ENCODE results near the gene SARDH. TPM values are rescaled to one million over a fixed set of nuclear protein-coding genes. Genes with fewer than 3 reads are reported as not detected.
A peak's percentile ranks its signal among the peaks of the same experiment; 100 is the strongest.

SARDH gene
- total RNA-seq, 1 donor from 2014 or later = 0.63 TPM

DNA sequence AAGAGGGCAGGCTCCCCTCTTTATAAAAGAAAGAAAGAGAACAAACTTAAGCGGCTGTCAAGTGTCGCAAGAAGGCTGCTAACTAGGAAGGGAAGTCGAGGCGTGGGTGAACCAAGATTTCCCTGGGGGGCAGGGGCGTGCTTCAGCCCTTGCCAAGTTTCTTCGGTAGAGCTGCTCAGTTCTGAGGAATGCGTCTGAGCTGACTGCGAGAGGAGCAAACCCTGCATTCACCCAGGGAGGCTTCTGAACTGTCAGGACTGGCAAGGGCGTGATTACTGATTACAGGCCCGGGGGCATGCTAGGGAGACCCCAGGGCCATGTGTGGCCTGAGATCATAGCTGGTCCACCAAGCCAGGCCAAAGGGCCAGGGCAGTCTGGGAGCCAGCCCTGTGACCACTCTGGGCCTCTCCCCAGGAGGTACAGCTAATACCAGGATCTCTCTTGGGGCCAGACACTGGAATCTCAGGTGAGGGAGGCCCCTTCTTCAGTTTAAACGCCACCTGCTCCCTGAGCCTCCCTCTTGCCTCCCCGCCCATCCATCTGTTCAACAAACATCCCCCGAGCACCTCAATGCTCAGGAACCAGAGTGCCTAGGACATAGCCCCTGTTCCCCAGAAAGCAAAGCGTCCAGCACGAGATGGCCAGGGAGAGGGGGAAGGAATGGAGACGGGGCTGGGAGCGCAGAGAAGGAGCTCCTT, 30.9 kb downstream of the SARDH start:
- intact Hi-C loops (cut with micrococcal nuclease) = no loop called here
- H3K4me1 ChIP-seq = peaks cover 28% of the 10 kb centered on the region
- H3K36me3 ChIP-seq = no peaks in the 10 kb centered on the region
- TF ChIP-seq, protein P1, sequence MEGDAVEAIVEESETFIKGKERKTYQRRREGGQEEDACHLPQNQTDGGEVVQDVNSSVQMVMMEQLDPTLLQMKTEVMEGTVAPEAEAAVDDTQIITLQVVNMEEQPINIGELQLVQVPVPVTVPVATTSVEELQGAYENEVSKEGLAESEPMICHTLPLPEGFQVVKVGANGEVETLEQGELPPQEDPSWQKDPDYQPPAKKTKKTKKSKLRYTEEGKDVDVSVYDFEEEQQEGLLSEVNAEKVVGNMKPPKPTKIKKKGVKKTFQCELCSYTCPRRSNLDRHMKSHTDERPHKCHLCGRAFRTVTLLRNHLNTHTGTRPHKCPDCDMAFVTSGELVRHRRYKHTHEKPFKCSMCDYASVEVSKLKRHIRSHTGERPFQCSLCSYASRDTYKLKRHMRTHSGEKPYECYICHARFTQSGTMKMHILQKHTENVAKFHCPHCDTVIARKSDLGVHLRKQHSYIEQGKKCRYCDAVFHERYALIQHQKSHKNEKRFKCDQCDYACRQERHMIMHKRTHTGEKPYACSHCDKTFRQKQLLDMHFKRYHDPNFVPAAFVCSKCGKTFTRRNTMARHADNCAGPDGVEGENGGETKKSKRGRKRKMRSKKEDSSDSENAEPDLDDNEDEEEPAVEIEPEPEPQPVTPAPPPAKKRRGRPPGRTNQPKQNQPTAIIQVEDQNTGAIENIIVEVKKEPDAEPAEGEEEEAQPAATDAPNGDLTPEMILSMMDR (IDR thresholded peaks at IDR 0.05; ENCODE audit: borderline replicate concordance) = no peak
- peak overlapping the region; percentile 73 for H3K27ac ChIP-seq (replicated peaks)
- H3K27me3 ChIP-seq (ENCODE audit: low read depth) = peaks cover 46% of the 10 kb centered on the region
- peak; percentile 61 for DNase-seq
- no peaks in the 10 kb centered on the region for H3K9me3 ChIP-seq (replicated peaks)
- H3K4me3 ChIP-seq = no peak overlapping the region

DNA sequence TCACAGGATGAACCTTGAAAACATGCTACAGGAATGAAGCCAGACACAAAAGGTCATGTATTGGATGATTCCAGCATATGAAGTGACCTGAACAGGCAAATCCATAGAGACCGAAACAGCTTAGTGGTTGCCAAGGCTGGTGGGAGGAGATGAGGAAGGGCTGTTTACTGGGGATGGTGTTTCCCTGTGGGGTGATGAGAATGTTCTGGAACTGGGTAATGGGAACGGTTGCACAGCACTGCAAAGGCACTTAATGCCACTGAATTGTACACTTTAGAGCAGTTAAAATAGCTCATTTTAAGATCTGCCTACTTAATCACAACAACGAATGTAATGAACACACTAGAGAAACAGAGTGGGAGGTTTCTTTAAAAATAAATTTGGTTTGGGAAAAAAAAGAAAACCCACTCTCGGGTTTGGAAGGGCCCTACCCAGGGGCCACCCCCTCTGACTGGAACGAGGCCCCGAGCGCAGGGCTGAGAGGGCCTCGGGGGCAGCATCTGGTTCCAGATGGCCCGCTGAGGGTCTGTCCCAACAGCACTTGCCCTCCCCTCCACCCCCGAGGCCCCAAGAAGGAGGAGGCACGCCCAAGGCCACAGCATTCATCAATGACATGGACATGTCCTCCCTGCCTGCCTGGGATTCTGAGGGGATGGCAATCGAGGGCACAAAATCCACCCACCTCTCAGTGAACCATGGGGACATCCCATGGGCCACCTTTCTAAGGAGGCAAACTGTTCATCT, 31.7 kb downstream of the SARDH start:
- peaks cover 26% of the 10 kb centered on the region for H3K4me1 ChIP-seq
- TF ChIP-seq, protein P1 (IDR thresholded peaks at IDR 0.05; ENCODE audit: borderline replicate concordance) = no peak
- H3K4me3 ChIP-seq = no peak overlapping the region
- H3K36me3 ChIP-seq = no peaks in the 10 kb centered on the region
- H3K27me3 ChIP-seq (ENCODE audit: low read depth) = peaks cover 51% of the 10 kb centered on the region
- H3K27ac ChIP-seq (replicated peaks) = peak overlapping the region; percentile 73
- no peak for DNase-seq
- intact Hi-C loops (cut with micrococcal nuclease) = no loop called here
- H3K9me3 ChIP-seq (replicated peaks) = no peaks in the 10 kb centered on the region

DNA sequence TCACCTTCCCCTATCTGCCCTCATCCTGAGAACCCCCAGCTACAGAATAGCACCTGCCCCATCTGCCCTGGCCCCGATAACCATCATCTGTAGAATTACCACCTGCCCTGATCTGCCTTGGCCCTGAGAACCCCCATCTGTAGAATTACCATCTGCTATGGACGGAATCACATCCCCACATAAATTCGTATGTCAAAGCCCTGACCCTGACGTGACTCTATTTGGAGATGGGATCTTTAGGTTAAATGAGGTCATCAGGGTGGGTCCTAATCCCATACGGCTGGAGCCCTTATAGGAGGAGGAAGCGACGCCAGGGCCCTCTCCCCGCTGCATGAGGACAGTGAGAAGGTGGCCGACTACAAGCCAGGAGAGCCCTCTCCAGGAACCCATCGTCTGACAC, 32.6 kb downstream of the SARDH start:
- H3K27me3 ChIP-seq (ENCODE audit: low read depth) = peaks cover 58% of the 10 kb centered on the region
- H3K9me3 ChIP-seq (replicated peaks) = no peaks in the 10 kb centered on the region
- no peak for DNase-seq
- H3K4me1 ChIP-seq = peaks cover 26% of the 10 kb centered on the region
- H3K27ac ChIP-seq (replicated peaks) = no peak overlapping the region
- intact Hi-C loops (cut with micrococcal nuclease) = no loop called here
- no peaks in the 10 kb centered on the region for H3K36me3 ChIP-seq
- TF ChIP-seq, protein P1 (IDR thresholded peaks at IDR 0.05; ENCODE audit: borderline replicate concordance) = no peak
- H3K4me3 ChIP-seq = no peak overlapping the region

DNA sequence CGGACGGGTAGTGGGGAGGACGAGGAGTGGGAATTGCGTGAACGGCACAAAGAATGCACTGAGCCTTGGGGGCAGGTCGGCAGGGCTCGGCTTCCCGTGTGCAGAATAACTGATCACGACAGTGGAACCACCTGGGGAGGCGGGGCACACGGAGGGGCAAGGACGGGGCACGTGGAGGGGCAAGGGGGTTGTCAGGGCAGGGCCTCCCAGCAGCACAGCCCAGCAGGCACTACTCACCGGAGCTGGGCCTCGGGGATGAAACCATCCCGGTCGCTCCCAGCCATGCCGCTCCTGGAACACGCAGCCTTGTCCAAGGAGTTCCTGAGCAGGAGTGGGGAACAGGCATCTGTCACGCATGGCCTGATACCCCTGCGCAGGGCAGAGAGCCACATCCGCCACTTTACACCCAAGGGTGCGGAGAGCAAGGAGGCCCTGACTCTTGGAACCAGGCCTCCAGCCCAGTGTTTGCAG, 33.4 kb downstream of the SARDH start:
- TF ChIP-seq, protein P1 (IDR thresholded peaks at IDR 0.05; ENCODE audit: borderline replicate concordance) = no peak
- no peaks in the 10 kb centered on the region for H3K36me3 ChIP-seq
- intact Hi-C loops (cut with micrococcal nuclease) = no loop called here
- H3K9me3 ChIP-seq (replicated peaks) = no peaks in the 10 kb centered on the region
- H3K4me1 ChIP-seq = peaks cover 26% of the 10 kb centered on the region
- peaks cover 64% of the 10 kb centered on the region for H3K27me3 ChIP-seq (ENCODE audit: low read depth)
- no peak for DNase-seq
- no peak overlapping the region for H3K27ac ChIP-seq (replicated peaks)
- no peak overlapping the region for H3K4me3 ChIP-seq

DNA sequence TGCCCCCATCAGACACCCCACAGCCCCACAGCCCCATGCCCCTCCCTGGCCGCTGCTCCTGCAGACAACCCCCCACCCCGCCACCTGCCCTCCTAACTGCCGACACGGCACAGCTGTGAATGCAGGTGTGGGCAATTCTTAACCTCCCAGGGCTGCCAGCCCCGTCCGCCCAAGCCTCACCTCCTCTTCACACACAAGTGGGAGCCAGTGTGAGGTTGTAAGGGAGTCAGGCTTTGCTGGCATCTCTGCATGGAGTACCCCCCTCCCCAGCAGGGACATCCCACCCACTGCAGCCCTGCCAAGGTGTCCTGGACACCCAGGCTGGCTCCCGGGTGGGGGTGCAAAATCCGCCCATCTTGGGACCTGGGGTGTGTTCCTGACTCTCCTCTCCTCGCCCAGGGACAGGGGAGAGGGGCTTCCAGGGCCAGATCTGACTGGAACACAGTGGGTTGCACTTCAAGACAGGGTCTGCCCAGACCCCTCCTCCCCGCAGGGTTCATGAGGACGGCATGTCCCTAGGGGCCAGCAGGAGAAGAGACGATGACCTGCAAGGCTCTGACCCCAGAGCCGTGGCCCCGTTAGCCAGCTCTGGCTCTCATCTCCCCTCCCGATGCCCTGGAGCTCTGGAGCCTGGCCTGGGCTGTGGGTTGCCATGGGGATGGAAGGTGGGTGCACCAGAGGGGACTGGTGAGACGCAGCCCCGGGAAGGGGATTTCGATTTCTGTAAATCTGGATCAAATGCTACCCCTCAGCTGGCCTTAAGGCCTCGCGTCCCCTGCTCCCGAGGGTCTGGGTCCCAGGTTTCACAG, 34.4 kb downstream of the SARDH start:
- Histone ChIP-seq H3K36me3 (no peaks in the 10 kb centered on the region), H3K9me3 (replicated peaks) (no peaks in the 10 kb centered on the region), H3K4me1 (peaks cover 26% of the 10 kb centered on the region), H3K4me3 (no peak overlapping the region), H3K27ac (replicated peaks) (no peak overlapping the region), H3K27me3 (ENCODE audit: low read depth) (peaks cover 59% of the 10 kb centered on the region)
- TF ChIP-seq, protein P1 (IDR thresholded peaks at IDR 0.05; ENCODE audit: borderline replicate concordance) = no peak
- DNase-seq = no peak
- intact Hi-C loops (cut with micrococcal nuclease) = no loop called here
